OCI-LY1 (cell line): ENCODE results near the gene GIPC3.

Experiments used
- H2AFZ ChIP-seq: fragments of 200-600 bp; sonication (generic), shearing (Covaris generic); 2 replicates; pipeline ENCODE4 v1.6.0; 2014; ENCODE audit warnings: antibody characterized with exemption, mild to moderate bottlenecking, low read length
- H3F3A ChIP-seq: fragments of 200-600 bp; sonication (generic), shearing (Covaris generic); 2 replicates; pipeline ENCODE4 v1.6.0; 2014; ENCODE audit warnings: mild to moderate bottlenecking, antibody characterized with exemption, low read length, moderate library complexity; ENCODE audit not compliant: insufficient read depth
- H3K27ac ChIP-seq: fragments of 200-600 bp; sonication (generic); 2 replicates; pipeline ENCODE4 v1.5.1; 2014; ENCODE audit warnings: low read length, mixed run types, mild to moderate bottlenecking, low read depth; ENCODE audit not compliant: poor library complexity, severe bottlenecking
- H3K27me3 ChIP-seq: fragments of 200-600 bp; sonication (generic); 2 replicates; pipeline ENCODE4 v1.6.0; 2014; ENCODE audit warnings: antibody characterized with exemption, mild to moderate bottlenecking, low read length, moderate library complexity; ENCODE audit not compliant: insufficient read depth
- H3K36me3 ChIP-seq: fragments of 200-600 bp; sonication (generic); 2 replicates; pipeline ENCODE4 v1.6.1; 2014; ENCODE audit warnings: mild to moderate bottlenecking, antibody characterized with exemption, low read length, moderate library complexity, mixed read lengths; ENCODE audit not compliant: insufficient read depth
- H3K4me1 ChIP-seq: fragments of 200-600 bp; sonication (generic); 2 replicates; pipeline ENCODE4 v1.5.1; 2014; ENCODE audit warnings: mild to moderate bottlenecking, low read length, moderate library complexity; ENCODE audit not compliant: insufficient read depth, severe bottlenecking
- H3K4me2 ChIP-seq: fragments of 200-600 bp; sonication (generic), shearing (Covaris generic); 2 replicates; pipeline ENCODE4 v1.6.1; 2014; ENCODE audit warnings: low read length
- H3K4me3 ChIP-seq: fragments of 200-600 bp; sonication (generic); 2 replicates; pipeline ENCODE4 v1.5.1; 2014; ENCODE audit warnings: low read length, low read depth, mild to moderate bottlenecking, mixed read lengths; ENCODE audit not compliant: poor library complexity, severe bottlenecking
- H3K79me2 ChIP-seq: fragments of 200-600 bp; shearing (Covaris generic); 2 replicates; pipeline ENCODE4 v1.6.1; 2016; ENCODE audit warnings: mixed run types, low read length, mixed read lengths; ENCODE audit not compliant: insufficient read depth
- H3K9ac ChIP-seq: fragments of 200-600 bp; sonication (generic), shearing (Covaris generic); 2 replicates; pipeline ENCODE4 v1.6.1; 2014; ENCODE audit warnings: mild to moderate bottlenecking, low read length, mixed read lengths
- H3K9me2 ChIP-seq: fragments of 200-600 bp; sonication (generic), shearing (Covaris generic); 2 replicates; pipeline ENCODE4 v1.6.1; 2014; ENCODE audit warnings: low read depth, mild to moderate bottlenecking, low read length, mixed read lengths
- H3K9me3 ChIP-seq: fragments of 200-600 bp; shearing (Covaris generic); 2 replicates; pipeline ENCODE4 v1.6.1; 2014; ENCODE audit warnings: low read length, mixed read lengths
- H4K20me1 ChIP-seq: fragments of 200-600 bp; sonication (generic), shearing (Covaris generic); 2 replicates; pipeline ENCODE4 v1.6.0; 2016; ENCODE audit warnings: mild to moderate bottlenecking, low read length; ENCODE audit not compliant: insufficient read depth
- EZH2 ChIP-seq: fragments of 200-600 bp; sonication (generic), shearing (Covaris generic); IDR thresholded peaks from 2 replicates; pipeline ENCODE4 v1.8.0; 2017; ENCODE audit warnings: borderline replicate concordance, mixed run types, mild to moderate bottlenecking, antibody characterized with exemption, low read length, moderate library complexity, mixed read lengths
- TF ChIP-seq, protein P1 (sequence below): fragments of 200-600 bp; sonication (generic), shearing (Covaris generic); IDR thresholded peaks from 2 replicates; pipeline ENCODE4 v1.5.1; 2017; ENCODE audit warnings: mild to moderate bottlenecking, antibody characterized with exemption, low read length, moderate library complexity, mixed read lengths

GIPC3 gene

DNA sequence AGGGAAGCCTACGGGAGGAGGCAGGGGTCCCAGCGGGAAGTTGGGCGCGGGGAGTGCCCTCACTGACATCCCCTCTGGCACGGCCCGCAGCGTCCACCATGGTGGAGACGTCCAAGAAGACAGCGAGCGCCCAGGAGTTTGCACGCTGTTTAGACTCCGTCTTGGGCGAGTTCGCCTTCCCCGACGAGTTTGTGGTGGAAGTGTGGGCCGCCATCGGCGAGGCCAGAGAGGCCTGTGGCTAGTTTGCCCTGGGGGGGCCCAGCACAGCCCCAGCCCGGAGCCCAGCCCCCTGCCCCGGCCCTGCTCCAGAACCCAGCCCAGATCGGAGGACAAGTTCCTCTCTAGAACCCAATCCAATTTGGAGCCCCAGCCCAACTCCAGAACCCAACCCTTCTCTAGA lies 4.7 kb downstream of the GIPC3 start:
- no peaks in the 10 kb centered on the region for H3K79me2 ChIP-seq
- no peaks in the 10 kb centered on the region for H4K20me1 ChIP-seq
- H3K9me2 ChIP-seq: no peaks in the 10 kb centered on the region
- H3K27ac ChIP-seq: no peak overlapping the region
- no peak overlapping the region for H3K4me2 ChIP-seq
- H3K27me3 ChIP-seq: no peaks in the 10 kb centered on the region; the same call in 1 of the 2 replicates
- no peak overlapping the region for H3K4me3 ChIP-seq
- H3K4me1 ChIP-seq: no peaks in the 10 kb centered on the region
- H3K9ac ChIP-seq: no peak overlapping the region
- TF ChIP-seq, protein P1, sequence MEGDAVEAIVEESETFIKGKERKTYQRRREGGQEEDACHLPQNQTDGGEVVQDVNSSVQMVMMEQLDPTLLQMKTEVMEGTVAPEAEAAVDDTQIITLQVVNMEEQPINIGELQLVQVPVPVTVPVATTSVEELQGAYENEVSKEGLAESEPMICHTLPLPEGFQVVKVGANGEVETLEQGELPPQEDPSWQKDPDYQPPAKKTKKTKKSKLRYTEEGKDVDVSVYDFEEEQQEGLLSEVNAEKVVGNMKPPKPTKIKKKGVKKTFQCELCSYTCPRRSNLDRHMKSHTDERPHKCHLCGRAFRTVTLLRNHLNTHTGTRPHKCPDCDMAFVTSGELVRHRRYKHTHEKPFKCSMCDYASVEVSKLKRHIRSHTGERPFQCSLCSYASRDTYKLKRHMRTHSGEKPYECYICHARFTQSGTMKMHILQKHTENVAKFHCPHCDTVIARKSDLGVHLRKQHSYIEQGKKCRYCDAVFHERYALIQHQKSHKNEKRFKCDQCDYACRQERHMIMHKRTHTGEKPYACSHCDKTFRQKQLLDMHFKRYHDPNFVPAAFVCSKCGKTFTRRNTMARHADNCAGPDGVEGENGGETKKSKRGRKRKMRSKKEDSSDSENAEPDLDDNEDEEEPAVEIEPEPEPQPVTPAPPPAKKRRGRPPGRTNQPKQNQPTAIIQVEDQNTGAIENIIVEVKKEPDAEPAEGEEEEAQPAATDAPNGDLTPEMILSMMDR: no peak
- TF ChIP-seq EZH2: no peak
- H2AFZ ChIP-seq: no peak overlapping the region
- H3K9me3 ChIP-seq: no peaks in the 10 kb centered on the region
- H3F3A ChIP-seq: no peaks in the 10 kb centered on the region
- no peaks in the 10 kb centered on the region for H3K36me3 ChIP-seq

DNA sequence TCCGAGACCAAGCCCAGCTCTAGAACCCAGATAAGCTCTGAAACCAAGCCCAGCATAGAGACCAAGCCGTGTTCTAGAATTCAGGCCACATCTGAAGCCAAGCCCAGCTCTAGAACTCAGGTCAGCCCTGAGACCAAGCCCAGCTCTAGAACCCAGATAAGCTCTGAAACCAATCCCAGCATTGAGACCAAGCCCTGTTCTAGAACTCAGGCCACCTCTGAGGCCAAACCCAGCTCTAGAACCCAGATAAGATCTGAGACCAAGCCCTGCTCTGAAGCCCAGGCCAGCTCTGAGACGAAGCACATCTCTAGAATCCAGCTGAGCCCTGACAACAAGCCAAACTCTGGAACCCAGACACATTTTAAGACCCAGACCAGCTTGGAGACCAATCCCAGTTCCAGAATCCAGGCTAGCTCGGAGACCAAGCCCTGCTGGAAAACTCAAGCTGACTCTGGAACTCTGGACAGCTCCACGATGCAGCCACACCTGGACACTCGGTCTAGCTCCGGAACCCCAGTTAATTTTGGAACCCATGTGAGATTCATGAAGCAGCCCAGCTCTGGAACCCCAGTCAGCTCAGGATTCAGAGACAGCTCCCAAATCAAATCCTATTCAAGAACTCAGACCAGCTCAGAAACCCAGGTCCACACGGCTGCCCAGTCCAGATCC lies 5.8 kb downstream of the GIPC3 start:
- H3K4me3 ChIP-seq: no peak overlapping the region
- no peaks in the 10 kb centered on the region; the same call in 1 of the 2 replicates for H3K27me3 ChIP-seq
- H3K27ac ChIP-seq: no peak overlapping the region
- H3K4me2 ChIP-seq: no peak overlapping the region
- H3K79me2 ChIP-seq: no peaks in the 10 kb centered on the region
- TF ChIP-seq, protein P1: no peak
- no peak for TF ChIP-seq EZH2
- no peaks in the 10 kb centered on the region for H3K36me3 ChIP-seq
- no peaks in the 10 kb centered on the region for H4K20me1 ChIP-seq
- no peak overlapping the region for H2AFZ ChIP-seq
- no peaks in the 10 kb centered on the region for H3K4me1 ChIP-seq
- H3K9me2 ChIP-seq: no peaks in the 10 kb centered on the region
- no peak overlapping the region for H3K9ac ChIP-seq
- H3F3A ChIP-seq: no peaks in the 10 kb centered on the region
- H3K9me3 ChIP-seq: no peaks in the 10 kb centered on the region

DNA sequence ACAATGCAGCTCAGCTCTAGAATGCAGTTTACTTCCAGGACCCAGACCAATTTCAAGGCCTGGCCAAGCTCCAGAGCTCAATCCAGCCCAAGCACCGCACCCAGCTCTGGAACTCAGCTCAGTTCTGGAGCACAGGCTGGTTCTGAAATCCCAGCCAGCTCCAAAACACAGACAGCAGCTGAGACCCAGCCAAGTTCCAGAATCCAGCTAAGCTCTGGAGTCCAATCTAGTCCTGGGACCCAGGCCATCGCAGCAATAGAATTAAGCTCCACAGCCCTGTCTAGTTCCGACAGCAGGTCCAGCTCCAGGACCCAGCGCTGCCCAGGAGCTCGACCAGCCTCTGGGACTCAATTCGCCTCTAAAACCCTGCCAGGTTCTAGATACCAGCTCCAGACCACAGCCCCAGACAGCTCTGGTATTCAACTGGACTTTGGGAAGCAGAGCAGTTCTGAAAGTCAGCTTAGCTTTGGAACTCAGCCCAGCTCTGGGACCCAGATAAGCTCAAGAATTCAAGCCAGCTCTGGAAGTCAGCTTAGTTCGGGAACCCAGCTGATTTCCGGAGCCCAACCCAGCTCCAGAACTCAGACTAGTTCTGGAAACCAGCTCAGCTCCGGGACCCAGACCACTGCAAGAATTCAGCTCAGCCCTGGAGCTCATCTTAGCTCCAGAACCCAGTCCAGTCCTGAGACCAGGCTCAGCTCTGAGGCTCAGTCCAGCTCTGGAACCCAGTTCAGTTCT lies 6.8 kb downstream of the GIPC3 start:
- H3K4me3 ChIP-seq: no peak overlapping the region
- H3K36me3 ChIP-seq: no peaks in the 10 kb centered on the region
- H3K4me2 ChIP-seq: no peak overlapping the region
- no peaks in the 10 kb centered on the region for H3K4me1 ChIP-seq
- no peak overlapping the region for H2AFZ ChIP-seq
- no peaks in the 10 kb centered on the region for H3K9me3 ChIP-seq
- no peak for TF ChIP-seq EZH2
- TF ChIP-seq, protein P1: no peak
- H3K27ac ChIP-seq: no peak overlapping the region
- no peaks in the 10 kb centered on the region for H3F3A ChIP-seq
- H3K9ac ChIP-seq: no peak overlapping the region
- no peaks in the 10 kb centered on the region; the same call in 1 of the 2 replicates for H3K27me3 ChIP-seq
- no peaks in the 10 kb centered on the region for H3K79me2 ChIP-seq
- no peaks in the 10 kb centered on the region for H4K20me1 ChIP-seq
- H3K9me2 ChIP-seq: no peaks in the 10 kb centered on the region
